Endothelial cell of umbilical vein (primary cell): ENCODE results near the gene QDPR. TPM values are rescaled to one million over a fixed set of nuclear protein-coding genes. Genes with fewer than 3 reads are reported as not detected.

Experiments
- Bru-seq: library from RNA; stranded (reverse); fragments of 400-500 nt; gene quantifications from one replicate; lab custom pipeline; 2021; lab: Mats Ljungman, UMichigan
- BruChase-seq, 2 experiments: library from RNA; stranded (reverse); fragments of 400-500 nt; gene quantifications; one replicate each; lab custom pipeline; 2021; lab: Mats Ljungman, UMichigan
- BruUV-seq: library from RNA; stranded (reverse); fragments of 400-500 nt; replicated peaks from 2 replicates; lab custom pipeline; 2021; lab: Mats Ljungman, UMichigan
- CTCF ChIA-PET: fragments of 300-600, 350-600 bp; sonication (Branson Sonifier 250); formaldehyde crosslinking; loops from one replicate; lab custom pipeline; 2021; ENCODE audit warnings: antibody characterized with exemption, inconsistent platforms; lab: Charles Lee
- POLR2A ChIA-PET: fragments of 300-600, 350-600 bp; sonication (Branson Sonifier 250); formaldehyde crosslinking; loops from one replicate; lab custom pipeline; 2021; ENCODE audit warnings: antibody characterized with exemption, inconsistent platforms; lab: Charles Lee
- DNase-seq: peaks from one replicate; pipeline ENCODE4 v3.0.0-alpha.2; 2011; ENCODE audit warnings: low read depth, low spot score
- FAIRE-seq: peaks from 2 replicates; lab custom pipeline; 2011; peaks lifted over from hg19 to GRCh38; lab: Jason Lieb, UNC
- H2AFZ ChIP-seq: 2 replicates; pipeline ENCODE4 v1.6.0; 2012; ENCODE audit warnings: low read depth, low read length, control low read depth, inconsistent platforms
- H3K27ac ChIP-seq: 2 replicates; pipeline ENCODE4 v1.5.1; 2011; ENCODE audit warnings: low read depth, mild to moderate bottlenecking, control low read depth, low read length, moderate library complexity; ENCODE audit not compliant: insufficient read depth
- H3K27me3 ChIP-seq, 2 experiments: 2 replicates each; pipeline versions ENCODE4 v1.6.0 to v1.6.1; 2011; ENCODE audit warnings: low read length in 2 of 2, mixed read lengths in 1 of 2; ENCODE audit not compliant: control insufficient read depth in 2 of 2, insufficient read depth in 2 of 2
- H3K36me3 ChIP-seq, 2 experiments: 2 replicates in 1 of 2; 3 replicates in 1 of 2; pipeline ENCODE4 v1.5.1; 2011; ENCODE audit warnings: low read length in 2 of 2, mild to moderate bottlenecking in 1 of 2, moderate library complexity in 1 of 2; ENCODE audit not compliant: control insufficient read depth in 2 of 2, insufficient read depth in 2 of 2; ENCODE audit errors: extremely low read depth in 1 of 2
- H3K4me1 ChIP-seq: 3 replicates; pipeline ENCODE4 v1.5.1; 2011; ENCODE audit warnings: mild to moderate bottlenecking, low read length; ENCODE audit not compliant: control insufficient read depth, insufficient read depth; ENCODE audit errors: extremely low read depth
- H3K4me2 ChIP-seq: 2 replicates; pipeline ENCODE4 v1.6.1; 2011; ENCODE audit warnings: low read length, control low read depth, mixed read lengths; ENCODE audit not compliant: insufficient read depth
- H3K4me3 ChIP-seq, 3 experiments: fragments of 200-600 bp in 1 of 3; sonication (generic), shearing (Covaris generic) in 1 of 3; replicated peaks in 1 of 3; 2 replicates each; pipeline ENCODE4 v1.5.1; 2011 to 2016; ENCODE audit warnings: control low read depth in 3 of 3, low read length in 3 of 3, mild to moderate bottlenecking in 2 of 3, inconsistent platforms in 1 of 3, low read depth in 1 of 3, moderate library complexity in 1 of 3; ENCODE audit not compliant: insufficient read depth in 1 of 3
- H3K79me2 ChIP-seq: 2 replicates; pipeline ENCODE4 v1.6.0; 2012; ENCODE audit warnings: low read length, inconsistent platforms; ENCODE audit not compliant: control insufficient read depth, insufficient read depth
- H3K9ac ChIP-seq: replicated peaks from 2 replicates; pipeline ENCODE3; 2011; ENCODE audit warnings: low read length, control low read depth; ENCODE audit not compliant: insufficient read depth; ENCODE audit errors: extremely low read depth
- H3K9me1 ChIP-seq: replicated peaks from 3 replicates; pipeline ENCODE4 v1.6.0; 2011; ENCODE audit warnings: mild to moderate bottlenecking, low read length; ENCODE audit not compliant: control insufficient read depth, insufficient read depth; ENCODE audit errors: extremely low read depth
- H3K9me3 ChIP-seq: replicated peaks from 2 replicates; pipeline ENCODE4 v1.5.1; 2012; ENCODE audit warnings: low read length, inconsistent platforms; ENCODE audit not compliant: control insufficient read depth, insufficient read depth
- H4K20me1 ChIP-seq: replicated peaks from 2 replicates; pipeline ENCODE3; 2011; ENCODE audit warnings: mild to moderate bottlenecking, low read length; ENCODE audit not compliant: control insufficient read depth, insufficient read depth; ENCODE audit errors: extremely low read depth
- CTCF ChIP-seq, 2 donors: IDR thresholded peaks; 1 replicate in 1 of 2; 2 replicates in 1 of 2; pipeline ENCODE4 v1.5.1; 2011; ENCODE audit warnings: low read length in 2 of 2, mild to moderate bottlenecking in 2 of 2, moderate library complexity in 2 of 2, control low read depth in 1 of 2, inconsistent platforms in 1 of 2, low read depth in 1 of 2; ENCODE audit not compliant: insufficient read depth in 1 of 2; ENCODE audit errors: extremely low read depth in 1 of 2
- EZH2 ChIP-seq: IDR thresholded peaks from 2 replicates; pipeline ENCODE4 v1.6.1; 2012; ENCODE audit warnings: borderline replicate concordance, low read depth, mild to moderate bottlenecking, moderate library complexity, low read length, inconsistent platforms; ENCODE audit not compliant: severe bottlenecking
- FOS ChIP-seq: IDR thresholded peaks from 2 replicates; pipeline ENCODE4 v1.6.1; 2011; ENCODE audit warnings: mild to moderate bottlenecking, low read length, moderate library complexity, borderline replicate concordance; ENCODE audit not compliant: insufficient read depth
- GATA2 ChIP-seq: IDR thresholded peaks from 2 replicates; pipeline ENCODE4 v1.7.0; 2011; ENCODE audit warnings: low read depth, mild to moderate bottlenecking, moderate library complexity, mixed read lengths, low read length; ENCODE audit not compliant: insufficient read length, insufficient read depth
- JUN ChIP-seq: IDR thresholded peaks from 2 replicates; pipeline ENCODE4 v1.6.1; 2011; ENCODE audit warnings: borderline replicate concordance, low read depth; ENCODE audit not compliant: insufficient read length, insufficient read depth
- MYC ChIP-seq: IDR thresholded peaks from one replicate; pipeline ENCODE4 v1.6.1; 2011; ENCODE audit warnings: mild to moderate bottlenecking, low read depth, low read length
- POLR2A ChIP-seq: IDR thresholded peaks from 2 replicates; pipeline ENCODE4 v1.6.1; 2012; ENCODE audit warnings: low read depth, mild to moderate bottlenecking, control low read depth, low read length
- POLR2AphosphoS5 ChIP-seq: IDR thresholded peaks from 2 replicates; pipeline ENCODE4 v1.6.1; 2012; ENCODE audit warnings: low read depth, mild to moderate bottlenecking, control low read depth, low read length, moderate library complexity; ENCODE audit not compliant: insufficient read depth
- dilution Hi-C: fragments of 300-500 bp; cut with MboI; formaldehyde crosslinking; loops from one replicate; pipeline ENCODE4 v1.15.0; 2019; ENCODE audit warnings: low sequenced_read_pairs; ENCODE audit not compliant: extremely low pct_ligation_motif_present
- intact Hi-C: fragments of 100-400 bp; cut with micrococcal nuclease; formaldehyde crosslinking; loops from one replicate; pipeline ENCODE4 v1.10.0; 2022
- long read RNA-seq: library from polyadenylated mRNA; stranded (forward); transcript quantifications from one replicate; pipeline ENCODE4 v2.0.0, GENCODE V29; 2021
- polyA minus RNA-seq, 3 experiments: library from RNA; depleted of rRNA, polyadenylated mRNA; stranded (reverse); fragments of >200 nt; gene quantifications; 1 replicate in 1 of 3; 2 replicates in 2 of 3; pipeline ENCODE4 v1.2.3, GENCODE V29; 2011
- polyA plus RNA-seq, 4 experiments: library from polyadenylated mRNA; depleted of rRNA in 3 of 4; stranded (reverse) in 3 of 4; unstranded in 1 of 4; fragments of >200 nt; gene quantifications; 2 replicates each; pipeline versions ENCODE4 v1.2.1 to v1.2.3, GENCODE V29; 2011 to 2012; ENCODE audit warnings: missing spikeins in 1 of 4
- total RNA-seq: library from RNA; stranded (reverse); gene quantifications from 2 replicates; pipeline ENCODE4 v1.2.3, GENCODE V29; 2021
- TF ChIP-seq, protein P1 (sequence below): IDR thresholded peaks from 2 replicates; pipeline ENCODE4 v1.6.1; 2011; ENCODE audit not compliant: insufficient read depth, insufficient read length

QDPR gene
- 20.9 and 24.6 TPM in 2 replicates for total RNA-seq
- 18.4 and 20.5 TPM in 2 replicates for polyA plus RNA-seq
- 17.5 and 19.1 TPM in 2 replicates for polyA plus RNA-seq (2011; cell fraction: cytosol; rRNA removed)
- polyA plus RNA-seq (2011; cell fraction: nucleus; rRNA removed), result 9.7 and 12.0 TPM in 2 replicates
- polyA plus RNA-seq (2012), result 29.9 and 35.7 TPM in 2 replicates
- polyA minus RNA-seq, result 15.7 and 18.4 TPM in 2 replicates
- polyA minus RNA-seq (2011; cell fraction: cytosol; rRNA and poly(A)+ RNA removed), result 11.2 TPM
- polyA minus RNA-seq (2011; cell fraction: nucleus; rRNA and poly(A)+ RNA removed), result 4.8 and 6.7 TPM in 2 replicates
- percentile 57 among the genes with signal in this experiment for Bru-seq, nascent RNA
- BruChase-seq, experiment 1, labeled RNA remaining after a 6-hour chase, result percentile 59 among the genes with signal in this experiment
- percentile 65 among the genes with signal in this experiment for BruChase-seq, experiment 2, labeled RNA remaining after a 2-hour chase
- long read RNA-seq, transcript QDPR-202 (6 exons, 1,278 nt), result minor isoform, 11 of 122 reads
- long read RNA-seq, transcript QDPR-205 (6 exons, 1,374 nt), result minor isoform, 5 of 122 reads
- long read RNA-seq, transcript QDPR-201 (7 exons, 1,648 nt), result major isoform, 90 of 122 reads
- long read RNA-seq, partial matches to known transcripts, result 7 of 122 reads
- long read RNA-seq, other reads (novel, unspliced or antisense), result 6 of 122 reads

DNA sequence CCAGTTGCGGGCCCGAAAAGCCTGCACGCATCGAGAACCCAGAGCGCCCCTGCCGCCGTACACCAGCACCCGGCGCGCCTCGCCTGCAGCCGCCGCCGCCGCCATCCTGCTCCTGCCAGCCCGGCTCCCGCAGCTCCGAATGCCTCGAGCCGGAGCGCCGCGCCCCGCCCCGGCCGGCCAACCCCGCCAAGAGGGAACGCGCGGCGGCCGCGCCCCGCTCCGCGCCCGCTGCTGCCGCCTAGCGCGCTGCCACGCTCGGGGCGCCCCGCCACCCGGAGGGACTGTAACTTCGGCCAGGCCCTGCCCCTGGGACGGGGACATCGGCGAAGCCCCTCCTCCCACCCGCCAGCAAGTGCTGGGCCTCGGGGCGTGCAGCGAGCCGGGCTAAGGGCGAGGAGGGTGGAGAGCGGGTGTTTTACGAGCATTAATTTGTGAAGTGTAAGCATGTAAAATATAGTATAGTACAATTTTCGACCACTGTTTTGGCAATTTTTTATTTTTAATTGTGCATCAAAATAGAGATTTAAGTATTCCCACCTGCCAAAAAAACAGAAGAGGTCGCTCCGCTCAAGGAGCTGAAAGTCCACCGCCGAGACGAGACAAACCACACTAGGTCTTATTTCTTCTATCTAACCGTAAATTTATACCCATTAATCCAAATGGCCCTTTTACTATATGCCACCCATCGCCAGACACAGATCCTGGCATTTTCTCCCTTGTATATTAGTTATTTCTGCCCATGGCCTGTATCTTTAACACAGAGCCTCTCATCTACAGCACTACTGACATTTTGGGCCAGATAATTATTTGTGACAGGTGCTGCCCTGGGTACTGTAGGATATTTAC lies at the start of gene QDPR:
QDPR (minus strand) TSS at position 141 of the 846 bp plus-strand sequence; CDS start at position 105, 36 bp downstream.
- peak within 1 kb of the TSS; percentile 70 for H2AFZ ChIP-seq
- dilution Hi-C loops (no loop called here), intact Hi-C loops (loop anchor here (1.0 kb wide), 3 partner anchors 65 to 296 kb away; partner anchors contain the start of genes LAP3 and MED28)
- FAIRE-seq, result peak; percentile 62
- peak within 1 kb of the TSS; percentile 56 for H3K27ac ChIP-seq
- no peaks in the 10 kb centered on the region for H4K20me1 ChIP-seq
- no peaks in the 10 kb centered on the region for H3K9me3 ChIP-seq
- H3K27me3 ChIP-seq, result peaks cover 14% of the 10 kb centered on the region in 2 experiments
- TF ChIP-seq GATA2 (no peak), CTCF (IDR thresholded peaks at IDR 0.05; ENCODE audit: extremely low read depth in 1 of 2, insufficient read depth in 1 of 2, low read depth in 1 of 2, low read length in 2 of 2) (peak in 1 of 2 donors; percentile 45), FOS (no peak), MYC (no peak), POLR2A (peak; percentile 67), POLR2AphosphoS5 (peak; percentile 75), EZH2 (no peak), JUN (no peak)
- TF ChIP-seq, protein P1, sequence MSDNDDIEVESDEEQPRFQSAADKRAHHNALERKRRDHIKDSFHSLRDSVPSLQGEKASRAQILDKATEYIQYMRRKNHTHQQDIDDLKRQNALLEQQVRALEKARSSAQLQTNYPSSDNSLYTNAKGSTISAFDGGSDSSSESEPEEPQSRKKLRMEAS, result no peak
- no peaks in the 10 kb centered on the region for H3K9me1 ChIP-seq
- no peaks in the 10 kb centered on the region for H3K36me3 ChIP-seq
- H3K79me2 ChIP-seq, result peaks cover 19% of the 10 kb centered on the region
- H3K9ac ChIP-seq, result peak within 1 kb of the TSS; percentile 66
- DNase-seq, result peak; percentile 77
- peak within 1 kb of the TSS; percentile 99 for H3K4me2 ChIP-seq
- ChIA-PET POLR2A (no interaction called here), CTCF (interaction anchor here (1.0 to 1.5 kb wide), 5 partner anchors 10 to 305 kb away, joined by 3 to 6 read pairs (median 4); no protein-coding TSS in a partner anchor)
- H3K4me1 ChIP-seq, result peaks cover 15% of the 10 kb centered on the region
- no TSS peak for BruUV-seq
- peak within 1 kb of the TSS; percentile 58 to 97 (median 74) for H3K4me3 ChIP-seq
